MG63 (cell line): ENCODE data around the gene CBR4. TPM values are rescaled to one million over a fixed set of nuclear protein-coding genes. Genes with fewer than 3 reads are reported as not detected.

Experiments used
- DNase-seq: peaks from one replicate; pipeline ENCODE4 v3.0.0-alpha.2; 2020
- H3K27me3 ChIP-seq: fragments of 250-450 bp; sonication (Bioruptor Pico); 2 replicates; pipeline ENCODE4 v1.5.1; 2020; ENCODE audit warnings: mild to moderate bottlenecking, moderate library complexity
- H3K36me3 ChIP-seq: fragments of 250-450 bp; sonication (Bioruptor Pico); 2 replicates; pipeline ENCODE4 v1.5.1; 2020; ENCODE audit warnings: mild to moderate bottlenecking, moderate library complexity
- H3K4me3 ChIP-seq: fragments of 250-450 bp; sonication (Bioruptor Pico); 2 replicates; pipeline ENCODE4 v1.5.1; 2020; ENCODE audit warnings: mild to moderate bottlenecking, moderate library complexity
- H3K9me3 ChIP-seq: fragments of 250-450 bp; sonication (Bioruptor Pico); 2 replicates; pipeline ENCODE4 v1.5.1; 2020; ENCODE audit warnings: mild to moderate bottlenecking, moderate library complexity
- total RNA-seq: library from RNA; depleted of rRNA; stranded (reverse); fragments of >200 nt; shearing (Covaris generic); gene quantifications from 2 replicates; pipeline ENCODE4 v1.2.3, GENCODE V29; 2014; ENCODE audit warnings: low replicate concordance; rRNA removed

CBR4 gene
- total RNA-seq, result 7.1 and 13.1 TPM in 2 replicates

- Histone ChIP-seq H3K36me3 (peaks cover 14% of the 10 kb centered on the region), H3K27me3 (no peaks in the 10 kb centered on the region), H3K9me3 (no peaks in the 10 kb centered on the region), H3K4me3 (peak within 1 kb of the TSS; percentile 81)
- peak; percentile 95 for DNase-seq
Observed at GRCh38 chr4:169010125-169011023, at the start of gene CBR4. Gene CBR4, minus strand, starts transcription at chr4:169010255. Its CDS starts 166 bp downstream, at chr4:169010089.

DNA sequence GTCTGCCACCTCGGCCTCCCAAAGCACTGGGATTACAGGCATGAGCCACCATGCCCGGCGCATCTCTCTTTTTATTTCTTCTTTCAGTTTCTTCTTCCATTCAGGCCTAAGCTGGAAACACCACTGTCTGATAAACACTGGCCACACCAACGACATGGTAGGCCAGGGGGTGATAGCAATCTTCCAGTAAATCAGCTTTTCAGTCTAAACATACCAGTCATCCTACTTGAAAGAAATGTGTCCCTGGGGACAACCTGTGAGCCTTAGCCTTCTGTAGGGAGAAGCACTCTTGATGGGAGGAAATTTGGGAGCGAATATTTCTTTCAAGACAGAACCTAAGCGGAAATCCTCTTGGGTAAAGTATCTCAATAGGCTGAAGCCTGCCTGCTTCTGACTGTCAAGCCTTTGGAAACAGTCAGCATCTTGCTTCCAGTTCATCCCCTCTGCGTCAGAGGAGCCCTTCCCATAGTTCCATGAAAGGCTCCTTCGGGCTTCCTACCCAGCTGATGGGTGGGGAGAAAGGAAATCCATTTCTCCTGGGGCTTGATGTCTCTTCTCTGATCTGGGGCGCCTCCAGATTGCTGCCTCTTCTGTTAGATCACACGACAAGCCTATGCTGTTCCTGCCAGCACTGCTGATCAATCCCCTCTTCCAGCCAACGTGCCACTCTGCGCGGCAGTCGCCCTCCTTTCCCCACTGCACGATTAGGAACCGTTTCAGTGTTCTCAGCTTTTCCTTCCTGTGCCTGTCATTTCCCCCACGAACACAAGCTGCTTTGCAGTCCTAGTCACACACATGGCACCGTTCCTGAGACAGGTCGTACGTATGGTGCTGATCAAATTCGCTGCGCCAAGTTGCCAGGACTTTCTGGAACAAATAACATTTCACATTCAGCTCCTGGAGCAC lies 49.5 kb upstream of the CBR4 start:
- DNase-seq, result no peak
- Histone ChIP-seq H3K27me3 (no peaks in the 10 kb centered on the region), H3K4me3 (no peak overlapping the region)

DNA sequence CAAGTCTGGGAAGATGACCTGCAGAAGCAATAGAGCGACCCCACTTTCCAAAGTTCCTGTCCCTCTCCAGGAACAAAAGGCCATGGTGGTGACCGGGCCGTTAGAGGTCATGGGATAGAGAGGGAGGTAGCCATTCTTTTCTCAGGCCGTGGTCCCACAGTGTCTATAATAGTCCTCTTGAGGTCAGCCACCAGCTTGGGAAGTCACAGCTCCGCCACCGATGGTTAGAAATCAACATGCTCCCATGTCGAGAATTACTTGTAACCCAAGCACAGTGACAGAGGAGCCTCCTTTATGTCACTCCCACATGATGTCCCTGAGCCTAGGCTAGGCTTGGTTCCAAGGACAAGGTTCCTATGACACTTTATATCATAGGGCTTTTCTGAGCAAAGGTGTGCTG lies 48.3 kb upstream of the CBR4 start:
- no peaks in the 10 kb centered on the region for H3K36me3 ChIP-seq
- H3K27me3 ChIP-seq, result no peaks in the 10 kb centered on the region
- H3K4me3 ChIP-seq, result no peak overlapping the region
- DNase-seq, result no peak
- no peaks in the 10 kb centered on the region for H3K9me3 ChIP-seq

More for the DNA sequence above, 49.5 kb upstream of the CBR4 start:
- H3K9me3 ChIP-seq, result no peaks in the 10 kb centered on the region
- H3K36me3 ChIP-seq, result no peaks in the 10 kb centered on the region

GRCh38 chr4:169054879-169055278 lies 44.8 kb upstream of the CBR4 start:
- H3K36me3 ChIP-seq, result no peaks in the 10 kb centered on the region
- no peaks in the 10 kb centered on the region for H3K9me3 ChIP-seq
- DNase-seq, result no peak
- no peaks in the 10 kb centered on the region for H3K27me3 ChIP-seq
- no peak overlapping the region for H3K4me3 ChIP-seq

GRCh38 chr4:169052594-169052945 lies 42.5 kb upstream of the CBR4 start:
- no peaks in the 10 kb centered on the region for H3K36me3 ChIP-seq
- no peak overlapping the region for H3K4me3 ChIP-seq
- H3K27me3 ChIP-seq, result no peaks in the 10 kb centered on the region
- no peaks in the 10 kb centered on the region for H3K9me3 ChIP-seq
- no peak for DNase-seq

DNA sequence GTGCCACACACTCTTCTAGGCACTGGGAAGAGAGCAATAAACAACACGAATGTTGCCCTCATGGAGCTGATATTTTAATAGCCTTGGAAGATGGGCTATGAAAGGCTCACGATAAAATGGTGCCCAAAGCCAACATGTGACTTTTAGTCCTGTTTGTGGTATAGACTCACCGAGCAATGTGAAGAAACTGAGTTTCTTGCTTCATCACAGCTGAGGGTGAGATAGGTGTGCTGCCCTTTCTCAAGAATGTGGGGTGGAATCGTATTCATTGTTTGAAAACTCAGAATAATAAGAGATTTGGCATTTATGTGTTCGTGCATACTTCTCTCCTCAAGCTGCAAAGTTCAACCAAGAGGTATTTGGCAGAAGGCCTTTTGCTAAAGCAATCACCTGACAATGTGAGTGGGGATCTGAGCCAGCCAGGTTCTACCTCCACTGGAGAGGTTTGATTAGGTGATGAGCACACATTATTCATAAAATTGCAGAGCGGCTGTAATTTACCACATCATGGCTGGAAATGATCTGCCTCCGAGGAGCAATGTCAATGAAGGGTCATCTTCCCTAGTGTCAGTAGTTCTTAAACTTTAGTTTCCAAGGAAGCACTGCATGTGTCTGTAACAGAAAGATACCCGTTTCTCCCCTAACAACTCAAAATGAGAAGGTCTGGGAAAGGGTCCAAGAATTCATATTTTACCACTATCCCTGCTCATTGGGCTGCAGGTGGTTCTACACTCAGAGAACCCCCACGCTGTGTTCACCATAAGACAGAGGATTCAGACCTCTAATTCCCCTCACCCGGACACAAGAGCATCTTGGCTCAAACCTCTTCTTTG lies 41.9 kb upstream of the CBR4 start:
- DNase-seq, result no peak
- no peaks in the 10 kb centered on the region for H3K27me3 ChIP-seq
- H3K36me3 ChIP-seq, result no peaks in the 10 kb centered on the region
- H3K9me3 ChIP-seq, result no peaks in the 10 kb centered on the region
- H3K4me3 ChIP-seq, result no peak overlapping the region

GRCh38 chr4:169050881-169051760 lies 41.1 kb upstream of the CBR4 start:
- no peak for DNase-seq

DNA sequence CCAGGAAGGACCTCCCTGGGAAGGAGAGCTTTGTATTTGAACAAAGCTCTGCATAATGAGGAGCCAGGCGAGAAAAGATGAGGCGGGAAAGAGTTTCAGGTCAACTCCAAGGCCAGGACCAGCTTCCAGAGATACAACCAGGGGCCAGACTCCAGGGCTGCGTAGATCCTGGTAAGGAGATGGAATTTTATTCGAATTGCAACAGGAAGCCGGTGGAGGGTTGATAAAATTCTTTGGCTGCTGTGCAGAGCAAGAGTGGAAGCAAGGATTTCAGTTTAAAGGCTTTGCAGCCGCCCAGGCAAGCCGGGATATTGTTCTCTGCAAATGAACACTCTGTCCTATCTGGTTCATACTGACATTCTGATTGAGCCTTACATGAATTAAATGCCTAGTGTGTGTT lies 40.2 kb upstream of the CBR4 start:
- no peak for DNase-seq
- Histone ChIP-seq H3K36me3 (no peaks in the 10 kb centered on the region), H3K27me3 (no peaks in the 10 kb centered on the region), H3K4me3 (no peak overlapping the region), H3K9me3 (no peaks in the 10 kb centered on the region)

More at GRCh38 chr4:169050881-169051760, 41.1 kb upstream of the CBR4 start:
- Histone ChIP-seq H3K36me3 (no peaks in the 10 kb centered on the region), H3K27me3 (no peaks in the 10 kb centered on the region), H3K4me3 (no peak overlapping the region), H3K9me3 (no peaks in the 10 kb centered on the region)

DNA sequence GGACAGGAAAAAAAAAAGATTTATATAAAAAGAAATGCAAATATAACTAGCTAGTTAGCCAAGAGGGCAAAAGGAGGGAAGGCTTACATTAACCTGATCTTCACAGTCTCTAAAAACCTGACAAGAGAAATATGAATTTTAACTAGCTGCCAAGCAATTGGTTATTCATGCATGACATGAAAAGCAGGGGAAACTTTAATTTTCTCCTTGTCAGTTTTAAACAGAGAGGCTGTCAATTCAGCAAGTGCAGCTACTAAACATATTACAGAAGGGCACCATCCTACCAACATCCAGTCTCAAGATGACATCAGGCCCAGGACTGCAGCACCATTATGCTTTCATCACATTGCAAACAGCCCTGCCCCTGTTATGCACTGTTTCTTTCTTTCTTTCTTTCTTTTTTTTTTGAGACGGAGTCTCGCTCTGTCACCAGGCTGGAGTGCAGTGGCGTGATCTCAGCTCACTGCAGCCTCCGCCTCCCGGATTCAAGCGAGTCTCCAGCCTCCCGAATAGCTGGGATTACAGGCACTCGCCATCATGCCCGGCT lies 38.9 kb upstream of the CBR4 start:
- Histone ChIP-seq H3K4me3 (no peak overlapping the region), H3K27me3 (no peaks in the 10 kb centered on the region), H3K36me3 (no peaks in the 10 kb centered on the region), H3K9me3 (no peaks in the 10 kb centered on the region)
- no peak for DNase-seq

DNA sequence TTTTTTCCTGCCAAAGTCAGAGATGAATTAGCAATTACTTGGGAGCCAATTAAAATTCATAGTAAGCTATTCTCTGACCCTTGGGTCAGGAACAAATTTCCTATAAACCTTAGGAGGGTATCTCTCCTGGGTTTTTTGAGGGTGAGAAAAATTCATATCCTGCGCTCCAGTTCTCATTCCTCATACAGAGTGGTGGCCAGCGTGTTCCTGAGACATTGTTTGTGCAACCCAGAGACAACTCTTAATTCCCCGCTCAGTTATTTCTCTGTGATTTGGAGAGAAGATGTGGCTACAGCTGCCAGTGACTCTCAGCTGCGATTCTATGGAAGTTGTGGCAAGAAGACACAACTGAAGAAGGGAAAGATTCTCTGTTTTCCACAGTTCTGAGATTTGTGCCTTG lies 37.9 kb upstream of the CBR4 start:
- no peak for DNase-seq
- H3K36me3 ChIP-seq, result no peaks in the 10 kb centered on the region

DNA sequence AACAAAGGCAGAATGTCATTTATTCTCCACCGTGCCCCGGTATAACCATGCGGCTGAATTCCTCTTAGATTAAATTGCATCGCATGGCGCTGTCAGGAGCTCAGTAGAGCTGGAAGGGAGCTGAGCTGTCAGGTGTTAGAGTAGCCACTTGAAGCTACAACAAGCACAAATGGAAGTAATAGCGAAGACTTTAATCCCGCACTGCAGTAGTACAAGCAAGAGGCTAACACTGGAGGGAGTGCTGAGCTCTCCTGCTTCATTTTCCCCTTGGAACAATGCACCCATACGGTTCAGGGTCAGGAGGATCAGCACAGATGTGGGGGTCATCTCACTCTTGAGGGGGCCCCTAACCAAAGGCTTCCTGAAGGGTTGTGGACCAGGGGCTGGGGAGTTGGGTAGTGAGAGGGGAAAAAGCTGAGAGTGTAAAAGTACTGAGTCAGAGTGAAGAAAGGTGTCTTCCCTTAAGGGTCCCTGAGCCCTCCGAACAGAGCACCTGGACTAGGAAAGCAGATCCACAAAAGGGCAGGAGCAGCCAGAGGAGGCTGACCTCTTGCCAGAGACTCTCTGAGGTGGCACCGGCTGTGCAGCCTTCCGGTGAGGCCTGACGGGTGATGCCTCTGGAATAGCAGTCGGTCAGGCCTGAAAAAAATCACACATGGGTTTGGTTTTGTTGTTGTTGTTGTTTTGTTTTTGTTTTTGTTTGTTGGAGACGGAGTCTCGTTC lies 36.0 kb upstream of the CBR4 start:
- DNase-seq, result no peak
- H3K9me3 ChIP-seq, result no peaks in the 10 kb centered on the region
- H3K27me3 ChIP-seq, result no peaks in the 10 kb centered on the region
- H3K4me3 ChIP-seq, result no peak overlapping the region
- no peaks in the 10 kb centered on the region for H3K36me3 ChIP-seq

More for the DNA sequence above, 37.9 kb upstream of the CBR4 start:
- no peak overlapping the region for H3K4me3 ChIP-seq
- no peaks in the 10 kb centered on the region for H3K9me3 ChIP-seq
- no peaks in the 10 kb centered on the region for H3K27me3 ChIP-seq

GRCh38 chr4:169044714-169045447 lies 34.8 kb upstream of the CBR4 start:
- Histone ChIP-seq H3K27me3 (no peaks in the 10 kb centered on the region), H3K9me3 (no peaks in the 10 kb centered on the region), H3K36me3 (no peaks in the 10 kb centered on the region), H3K4me3 (no peak overlapping the region)
- DNase-seq, result no peak

GRCh38 chr4:169042608-169043007 lies 32.6 kb upstream of the CBR4 start:
- Histone ChIP-seq H3K27me3 (no peaks in the 10 kb centered on the region), H3K4me3 (no peak overlapping the region), H3K36me3 (no peaks in the 10 kb centered on the region), H3K9me3 (no peaks in the 10 kb centered on the region)
- no peak for DNase-seq

DNA sequence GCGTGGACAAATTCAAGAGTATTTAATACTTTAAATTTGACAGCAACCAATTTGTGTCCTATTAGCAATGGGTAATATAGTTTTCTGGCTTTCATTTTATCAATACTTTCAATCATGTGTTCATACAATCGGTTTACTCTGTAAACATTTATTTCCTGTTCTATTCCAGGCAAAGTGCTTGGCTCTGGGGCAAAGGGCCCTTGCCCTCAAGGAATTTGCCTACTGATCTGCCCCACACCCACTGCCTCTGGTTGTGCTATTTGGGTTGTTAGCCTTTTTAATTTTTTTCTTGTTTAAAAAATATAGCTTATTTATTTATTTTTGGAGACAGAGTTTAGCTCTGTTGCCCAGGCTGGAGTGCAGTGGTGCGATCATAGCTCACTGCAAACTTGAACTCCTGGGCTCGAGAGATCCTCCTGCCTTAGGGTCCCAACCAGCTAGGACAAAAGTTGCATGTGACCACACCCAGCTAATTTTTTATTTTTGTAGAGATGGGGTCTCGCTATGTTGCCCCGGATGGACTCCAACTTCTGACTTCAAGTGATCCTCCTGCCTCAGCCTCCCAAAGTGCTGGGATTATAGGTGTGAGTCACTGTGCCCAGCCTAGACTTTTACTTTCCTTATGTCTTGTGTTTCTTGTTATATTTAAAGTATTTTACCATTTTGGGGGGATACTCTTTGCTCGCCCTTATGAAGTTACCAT lies 30.7 kb upstream of the CBR4 start:
- H3K36me3 ChIP-seq, result no peaks in the 10 kb centered on the region
- no peak overlapping the region for H3K4me3 ChIP-seq
- no peaks in the 10 kb centered on the region for H3K27me3 ChIP-seq
- no peak for DNase-seq
- no peaks in the 10 kb centered on the region for H3K9me3 ChIP-seq
